EL (cell line): ENCODE data around the gene POLR2L.

Source experiments
- DNase-seq: peaks from one replicate; pipeline ENCODE4 v3.0.0-alpha.2; 2016

The POLR2L gene

GRCh38 chr11:837189-837989, 4.9 kb downstream of the POLR2L start:
- DNase-seq: no peak

GRCh38 chr11:836700-837099, 5.6 kb downstream of the POLR2L start:
- no peak for DNase-seq

- DNase-seq: no peak
These were observed 6.1 kb downstream of the POLR2L start for GRCh38 chr11:836274-836673.

GRCh38 chr11:834371-835316, 7.7 kb downstream of the POLR2L start:
- DNase-seq: peak; percentile 94

- no peak for DNase-seq
These were observed 8.4 kb downstream of the POLR2L start for GRCh38 chr11:833849-834311.

GRCh38 chr11:833114-833791, 9.1 kb downstream of the POLR2L start:
- peak; percentile 62 for DNase-seq

- peak; percentile 73 for DNase-seq
These were observed 9.7 kb downstream of the POLR2L start, which contains the start of gene CD151 for GRCh38 chr11:832529-833113. Gene CD151, plus strand, starts transcription at chr11:832952. Its CDS starts 3,118 bp downstream, at chr11:836070.

GRCh38 chr11:831961-832528, 10.3 kb downstream of the POLR2L start:
- no peak for DNase-seq

GRCh38 chr11:831118-831864, 11.0 kb downstream of the POLR2L start:
- peak; percentile 53 for DNase-seq

- DNase-seq: peak; percentile 72
These were observed 11.8 kb downstream of the POLR2L start for GRCh38 chr11:830295-831117.

GRCh38 chr11:829847-830294, 12.5 kb downstream of the POLR2L start:
- DNase-seq: no peak

GRCh38 chr11:829176-829846, 13.0 kb downstream of the POLR2L start:
- no peak for DNase-seq

GRCh38 chr11:828506-829175, 13.7 kb downstream of the POLR2L start:
- DNase-seq: no peak

- no peak for DNase-seq
These were observed 14.5 kb downstream of the POLR2L start, which contains the start of gene CRACR2B for GRCh38 chr11:827897-828192. Gene CRACR2B, plus strand, starts transcription at chr11:827919. Its CDS starts 689 bp downstream, at chr11:828608.

GRCh38 chr11:827146-827896, 15.0 kb downstream of the POLR2L start:
- no peak for DNase-seq

GRCh38 chr11:826836-827145, 15.5 kb downstream of the POLR2L start:
- no peak for DNase-seq

GRCh38 chr11:826227-826621, 16.1 kb downstream of the POLR2L start:
- no peak for DNase-seq

- no peak for DNase-seq
These were observed 16.7 kb downstream of the POLR2L start for GRCh38 chr11:825366-826226.
